Loucy (cell line): ENCODE measurements around the gene APOA5.
A peak's percentile ranks its signal among the peaks of the same experiment; 100 is the strongest.

Experiments
- H2AFZ ChIP-seq: fragments of 200-600 bp; sonication (generic); 2 replicates; pipeline ENCODE4 v1.6.0; 2016; ENCODE audit warnings: antibody characterized with exemption, mild to moderate bottlenecking, low read length, moderate library complexity
- H3F3A ChIP-seq: fragments of 200-600 bp; 2 replicates; pipeline ENCODE4 v1.6.0; 2016; ENCODE audit warnings: antibody characterized with exemption, low read depth, mild to moderate bottlenecking
- H3K27me3 ChIP-seq: fragments of 200-600 bp; sonication (generic); 2 replicates; pipeline ENCODE4 v1.6.1; 2014; ENCODE audit warnings: low read length, mild to moderate bottlenecking; ENCODE audit not compliant: insufficient read depth, poor library complexity, severe bottlenecking
- H3K36me3 ChIP-seq: fragments of 200-600 bp; sonication (generic); 2 replicates; pipeline ENCODE4 v1.6.1; 2016; ENCODE audit warnings: low read length; ENCODE audit not compliant: insufficient read depth
- H3K4me1 ChIP-seq: fragments of 200-600 bp; sonication (generic); 2 replicates; pipeline ENCODE4 v1.5.1; 2014; ENCODE audit warnings: low read length, mild to moderate bottlenecking; ENCODE audit not compliant: insufficient read depth, poor library complexity, severe bottlenecking
- H3K4me2 ChIP-seq: fragments of 200-600 bp; sonication (generic); 2 replicates; pipeline ENCODE4 v1.6.0; 2014; ENCODE audit warnings: antibody characterized with exemption, low read length, low read depth, mild to moderate bottlenecking; ENCODE audit not compliant: poor library complexity, severe bottlenecking
- H3K4me3 ChIP-seq: fragments of 200-600 bp; sonication (generic); 2 replicates; pipeline ENCODE4 v1.5.1; 2014; ENCODE audit warnings: low read length, mild to moderate bottlenecking, mixed read lengths; ENCODE audit not compliant: poor library complexity, severe bottlenecking
- H3K79me2 ChIP-seq: fragments of 200-600 bp; sonication (generic); 2 replicates; pipeline ENCODE4 v1.6.1; 2014; ENCODE audit warnings: low read length; ENCODE audit not compliant: insufficient read depth
- H3K9ac ChIP-seq: fragments of 200-600 bp; sonication (generic); 2 replicates; pipeline ENCODE4 v1.6.0; 2014; ENCODE audit warnings: mild to moderate bottlenecking, low read depth, low read length, moderate library complexity; ENCODE audit not compliant: poor library complexity, severe bottlenecking
- H3K9me2 ChIP-seq: fragments of 200-600 bp; sonication (generic); replicated peaks from 2 replicates; pipeline ENCODE4 v1.6.1; 2016; ENCODE audit warnings: low read depth, low read length, mixed read lengths
- H3K9me3 ChIP-seq: fragments of 200-600 bp; sonication (generic); 2 replicates; pipeline ENCODE4 v1.6.1; 2014; ENCODE audit warnings: mild to moderate bottlenecking, antibody characterized with exemption, low read length, low read depth; ENCODE audit not compliant: insufficient read depth
- H4K20me1 ChIP-seq: fragments of 200-600 bp; sonication (generic); 2 replicates; pipeline ENCODE4 v1.6.0; 2014; ENCODE audit warnings: antibody characterized with exemption, low read length, mild to moderate bottlenecking; ENCODE audit not compliant: insufficient read depth, poor library complexity, severe bottlenecking
- CTCF ChIP-seq: fragments of 200-600 bp; sonication (generic); conservative IDR thresholded peaks from 2 replicates; pipeline ENCODE4 v1.5.1; 2014; ENCODE audit warnings: mild to moderate bottlenecking, antibody characterized with exemption, low read length
- EZH2phosphoT487 ChIP-seq: fragments of 200-600 bp; IDR thresholded peaks from 2 replicates; pipeline ENCODE4 v1.6.1; 2018; ENCODE audit warnings: antibody characterized with exemption, mild to moderate bottlenecking, moderate library complexity, borderline replicate concordance

APOA5 gene

GRCh38 chr11:116838321-116839084, 46.8 kb upstream of the APOA5 start:
- no peak overlapping the region for H2AFZ ChIP-seq
- H3K27me3 ChIP-seq: no peaks in the 10 kb centered on the region
- H3F3A ChIP-seq: no peaks in the 10 kb centered on the region
- H3K9me3 ChIP-seq: no peaks in the 10 kb centered on the region
- no peak overlapping the region for H3K4me2 ChIP-seq
- H3K79me2 ChIP-seq: no peaks in the 10 kb centered on the region
- H3K4me3 ChIP-seq: no peak overlapping the region
- H3K9me2 ChIP-seq: no peaks in the 10 kb centered on the region
- TF ChIP-seq EZH2phosphoT487: no peak
- no peak for TF ChIP-seq CTCF
- H4K20me1 ChIP-seq: no peaks in the 10 kb centered on the region
- H3K36me3 ChIP-seq: peaks cover 8% of the 10 kb centered on the region; the same call in 1 of the 2 replicates
- H3K9ac ChIP-seq: no peak overlapping the region
- H3K4me1 ChIP-seq: peaks cover 21% of the 10 kb centered on the region

- H3K27me3 ChIP-seq: no peaks in the 10 kb centered on the region
- no peaks in the 10 kb centered on the region for H3K9me2 ChIP-seq
- H3F3A ChIP-seq: no peaks in the 10 kb centered on the region
- no peak within 1 kb of the TSS; the same call in 1 of the 2 replicates for H2AFZ ChIP-seq
- no peaks in the 10 kb centered on the region for H4K20me1 ChIP-seq
- H3K4me2 ChIP-seq: peak within 1 kb of the TSS; percentile 68
- peak within 1 kb of the TSS; percentile 67 for H3K4me3 ChIP-seq
- no peaks in the 10 kb centered on the region for H3K79me2 ChIP-seq
- no peaks in the 10 kb centered on the region for H3K9me3 ChIP-seq
- no peaks in the 10 kb centered on the region for H3K36me3 ChIP-seq
- peak within 1 kb of the TSS; percentile 67 for H3K9ac ChIP-seq
- no peak for TF ChIP-seq EZH2phosphoT487
- no peak for TF ChIP-seq CTCF
- peaks cover 18% of the 10 kb centered on the region for H3K4me1 ChIP-seq
Measured at GRCh38 chr11:116837231-116838091, 45.8 kb upstream of the APOA5 start, which contains the start of gene APOA1. Gene APOA1, minus strand, starts transcription at chr11:116837622. Its CDS starts 235 bp downstream, at chr11:116837387.

GRCh38 chr11:116836632-116836991, 44.9 kb upstream of the APOA5 start:
- H3K9me2 ChIP-seq: no peaks in the 10 kb centered on the region
- H4K20me1 ChIP-seq: no peaks in the 10 kb centered on the region
- no peaks in the 10 kb centered on the region for H3F3A ChIP-seq
- H3K9ac ChIP-seq: peak overlapping the region; percentile 67
- H3K36me3 ChIP-seq: no peaks in the 10 kb centered on the region
- no peaks in the 10 kb centered on the region for H3K9me3 ChIP-seq
- no peaks in the 10 kb centered on the region for H3K79me2 ChIP-seq
- H3K4me2 ChIP-seq: peak overlapping the region; percentile 68
- TF ChIP-seq CTCF: no peak
- no peak for TF ChIP-seq EZH2phosphoT487
- no peaks in the 10 kb centered on the region for H3K27me3 ChIP-seq
- H3K4me3 ChIP-seq: peak overlapping the region; percentile 67
- H2AFZ ChIP-seq: no peak overlapping the region; the same call in 1 of the 2 replicates
- H3K4me1 ChIP-seq: peaks cover 18% of the 10 kb centered on the region
